Testis (tissue), 2 donors: Measurements from ENCODE around the gene ERC2.

ENCODE experiments used
- CTCF ChIP-seq, 3 experiments: fragments of 450-650 bp in 2 of 3; fragments of 200-600 bp in 1 of 3; sonication (generic) in 1 of 3; IDR thresholded peaks; one replicate each; pipeline ENCODE4 v1.5.1; 2016 to 2019; ENCODE audit warnings: antibody characterized with exemption in 3 of 3, mild to moderate bottlenecking in 2 of 3, moderate library complexity in 1 of 3
- POLR2A ChIP-seq: fragments of 450-650 bp; IDR thresholded peaks from one replicate; pipeline ENCODE4 v1.6.1; 2017; ENCODE audit warnings: antibody characterized with exemption, mild to moderate bottlenecking, moderate library complexity

- TF ChIP-seq CTCF (IDR thresholded peaks at IDR 0.05): no peak
- no peak for TF ChIP-seq POLR2A
Observed at GRCh38 chr3:55911266-55911665, 557.0 kb downstream of the ERC2 start.
